ENCODE data around the gene GRM7.

The GRM7 gene

GRCh38 chr3:7288133-7288532 lies 427.2 kb downstream of the GRM7 start:
- Histone ChIP-seq H3K4me3 (ENCODE audit: low read depth in 1 of 2, low read length in 2 of 2) (no peak overlapping the region), H3K27ac (ENCODE audit: low read depth, low read length) (no peak overlapping the region), H3K9ac (ENCODE audit: low read depth in 1 of 2, low read length in 2 of 2) (no peak overlapping the region), H3K27me3 (ENCODE audit: control insufficient read depth in 1 of 2, insufficient read depth in 2 of 2, low read length in 2 of 2) (no peaks in the 10 kb centered on the region), H3K36me3 (ENCODE audit: control insufficient read depth in 1 of 2, insufficient read depth in 2 of 2, low read length in 2 of 2) (no peaks in the 10 kb centered on the region), H3K9me3 (ENCODE audit: control insufficient read depth in 1 of 2, low read length in 2 of 2) (no peaks in the 10 kb centered on the region), H3K4me1 (ENCODE audit: control insufficient read depth in 1 of 2, insufficient read depth in 2 of 2, low read length in 2 of 2) (no peaks in the 10 kb centered on the region)

GRCh38 chr3:7289121-7289520 lies 428.2 kb downstream of the GRM7 start:
- H3K36me3 ChIP-seq (ENCODE audit: control insufficient read depth in 1 of 2, insufficient read depth in 2 of 2, low read length in 2 of 2): no peaks in the 10 kb centered on the region
- H3K4me3 ChIP-seq (ENCODE audit: low read depth in 1 of 2, low read length in 2 of 2): no peak overlapping the region
- no peaks in the 10 kb centered on the region for H3K9me3 ChIP-seq (ENCODE audit: control insufficient read depth in 1 of 2, low read length in 2 of 2)
- no peak overlapping the region for H3K27ac ChIP-seq (ENCODE audit: low read depth, low read length)
- no peaks in the 10 kb centered on the region for H3K4me1 ChIP-seq (ENCODE audit: control insufficient read depth in 1 of 2, insufficient read depth in 2 of 2, low read length in 2 of 2)
- H3K27me3 ChIP-seq (ENCODE audit: control insufficient read depth in 1 of 2, insufficient read depth in 2 of 2, low read length in 2 of 2): no peaks in the 10 kb centered on the region
- H3K9ac ChIP-seq (ENCODE audit: low read depth in 1 of 2, low read length in 2 of 2): no peak overlapping the region

GRCh38 chr3:7290077-7290825 lies 429.3 kb downstream of the GRM7 start:
- Histone ChIP-seq H3K9ac (ENCODE audit: low read depth in 1 of 2, low read length in 2 of 2) (no peak overlapping the region), H3K27ac (ENCODE audit: low read depth, low read length) (no peak overlapping the region), H3K4me3 (ENCODE audit: low read depth in 1 of 2, low read length in 2 of 2) (no peak overlapping the region), H3K9me3 (ENCODE audit: control insufficient read depth in 1 of 2, low read length in 2 of 2) (no peaks in the 10 kb centered on the region), H3K36me3 (ENCODE audit: control insufficient read depth in 1 of 2, insufficient read depth in 2 of 2, low read length in 2 of 2) (no peaks in the 10 kb centered on the region), H3K27me3 (ENCODE audit: control insufficient read depth in 1 of 2, insufficient read depth in 2 of 2, low read length in 2 of 2) (no peaks in the 10 kb centered on the region), H3K4me1 (ENCODE audit: control insufficient read depth in 1 of 2, insufficient read depth in 2 of 2, low read length in 2 of 2) (no peaks in the 10 kb centered on the region)

- Histone ChIP-seq H3K27ac (ENCODE audit: low read depth, low read length) (no peak overlapping the region), H3K27me3 (ENCODE audit: control insufficient read depth in 1 of 2, insufficient read depth in 2 of 2, low read length in 2 of 2) (no peaks in the 10 kb centered on the region), H3K9me3 (ENCODE audit: control insufficient read depth in 1 of 2, low read length in 2 of 2) (no peaks in the 10 kb centered on the region), H3K4me1 (ENCODE audit: control insufficient read depth in 1 of 2, insufficient read depth in 2 of 2, low read length in 2 of 2) (no peaks in the 10 kb centered on the region), H3K36me3 (ENCODE audit: control insufficient read depth in 1 of 2, insufficient read depth in 2 of 2, low read length in 2 of 2) (no peaks in the 10 kb centered on the region), H3K4me3 (ENCODE audit: low read depth in 1 of 2, low read length in 2 of 2) (no peak overlapping the region), H3K9ac (ENCODE audit: low read depth in 1 of 2, low read length in 2 of 2) (no peak overlapping the region)
These were observed 431.4 kb downstream of the GRM7 start for GRCh38 chr3:7292362-7292761.

- no peaks in the 10 kb centered on the region for H3K36me3 ChIP-seq (ENCODE audit: control insufficient read depth in 1 of 2, insufficient read depth in 2 of 2, low read length in 2 of 2)
These were observed 432.4 kb downstream of the GRM7 start for GRCh38 chr3:7293286-7293685.

GRCh38 chr3:7305561-7305960 lies 444.6 kb downstream of the GRM7 start:
- no peak overlapping the region for H3K27ac ChIP-seq (ENCODE audit: low read depth, low read length)
- no peaks in the 10 kb centered on the region for H3K9me3 ChIP-seq (ENCODE audit: control insufficient read depth in 1 of 2, low read length in 2 of 2)
- H3K4me1 ChIP-seq (ENCODE audit: control insufficient read depth in 1 of 2, insufficient read depth in 2 of 2, low read length in 2 of 2): no peaks in the 10 kb centered on the region
- H3K9ac ChIP-seq (ENCODE audit: low read depth in 1 of 2, low read length in 2 of 2): no peak overlapping the region
- no peaks in the 10 kb centered on the region for H3K27me3 ChIP-seq (ENCODE audit: control insufficient read depth in 1 of 2, insufficient read depth in 2 of 2, low read length in 2 of 2)
- no peaks in the 10 kb centered on the region for H3K36me3 ChIP-seq (ENCODE audit: control insufficient read depth in 1 of 2, insufficient read depth in 2 of 2, low read length in 2 of 2)
- H3K4me3 ChIP-seq (ENCODE audit: low read depth in 1 of 2, low read length in 2 of 2): no peak overlapping the region

More at GRCh38 chr3:7293286-7293685, 432.4 kb downstream of the GRM7 start:
- Histone ChIP-seq H3K27ac (ENCODE audit: low read depth, low read length) (no peak overlapping the region), H3K4me3 (ENCODE audit: low read depth in 1 of 2, low read length in 2 of 2) (no peak overlapping the region), H3K4me1 (ENCODE audit: control insufficient read depth in 1 of 2, insufficient read depth in 2 of 2, low read length in 2 of 2) (no peaks in the 10 kb centered on the region), H3K9ac (ENCODE audit: low read depth in 1 of 2, low read length in 2 of 2) (no peak overlapping the region), H3K9me3 (ENCODE audit: control insufficient read depth in 1 of 2, low read length in 2 of 2) (no peaks in the 10 kb centered on the region), H3K27me3 (ENCODE audit: control insufficient read depth in 1 of 2, insufficient read depth in 2 of 2, low read length in 2 of 2) (no peaks in the 10 kb centered on the region)

- no peaks in the 10 kb centered on the region for H3K27me3 ChIP-seq (ENCODE audit: control insufficient read depth in 1 of 2, insufficient read depth in 2 of 2, low read length in 2 of 2)
- H3K36me3 ChIP-seq (ENCODE audit: control insufficient read depth in 1 of 2, insufficient read depth in 2 of 2, low read length in 2 of 2): no peaks in the 10 kb centered on the region
- no peak overlapping the region for H3K4me3 ChIP-seq (ENCODE audit: low read depth in 1 of 2, low read length in 2 of 2)
- H3K4me1 ChIP-seq (ENCODE audit: control insufficient read depth in 1 of 2, insufficient read depth in 2 of 2, low read length in 2 of 2): no peaks in the 10 kb centered on the region
- no peak overlapping the region for H3K9ac ChIP-seq (ENCODE audit: low read depth in 1 of 2, low read length in 2 of 2)
- H3K9me3 ChIP-seq (ENCODE audit: control insufficient read depth in 1 of 2, low read length in 2 of 2): no peaks in the 10 kb centered on the region
- no peak overlapping the region for H3K27ac ChIP-seq (ENCODE audit: low read depth, low read length)
These were observed 446.0 kb downstream of the GRM7 start for GRCh38 chr3:7306901-7307300.

- Histone ChIP-seq H3K9me3 (ENCODE audit: control insufficient read depth in 1 of 2, low read length in 2 of 2) (no peaks in the 10 kb centered on the region), H3K27me3 (ENCODE audit: control insufficient read depth in 1 of 2, insufficient read depth in 2 of 2, low read length in 2 of 2) (no peaks in the 10 kb centered on the region), H3K9ac (ENCODE audit: low read depth in 1 of 2, low read length in 2 of 2) (no peak overlapping the region)
These were observed 446.5 kb downstream of the GRM7 start for GRCh38 chr3:7307410-7307809.

GRCh38 chr3:7309641-7310102 lies 448.8 kb downstream of the GRM7 start:
- Histone ChIP-seq H3K27ac (ENCODE audit: low read depth, low read length) (no peak overlapping the region), H3K9me3 (ENCODE audit: control insufficient read depth in 1 of 2, low read length in 2 of 2) (no peaks in the 10 kb centered on the region), H3K9ac (ENCODE audit: low read depth in 1 of 2, low read length in 2 of 2) (no peak overlapping the region), H3K27me3 (ENCODE audit: control insufficient read depth in 1 of 2, insufficient read depth in 2 of 2, low read length in 2 of 2) (no peaks in the 10 kb centered on the region), H3K4me1 (ENCODE audit: control insufficient read depth in 1 of 2, insufficient read depth in 2 of 2, low read length in 2 of 2) (no peaks in the 10 kb centered on the region), H3K4me3 (ENCODE audit: low read depth in 1 of 2, low read length in 2 of 2) (no peak overlapping the region), H3K36me3 (ENCODE audit: control insufficient read depth in 1 of 2, insufficient read depth in 2 of 2, low read length in 2 of 2) (no peaks in the 10 kb centered on the region)

More at GRCh38 chr3:7307410-7307809, 446.5 kb downstream of the GRM7 start:
- H3K27ac ChIP-seq (ENCODE audit: low read depth, low read length): no peak overlapping the region
- H3K4me3 ChIP-seq (ENCODE audit: low read depth in 1 of 2, low read length in 2 of 2): no peak overlapping the region
- H3K36me3 ChIP-seq (ENCODE audit: control insufficient read depth in 1 of 2, insufficient read depth in 2 of 2, low read length in 2 of 2): no peaks in the 10 kb centered on the region
- H3K4me1 ChIP-seq (ENCODE audit: control insufficient read depth in 1 of 2, insufficient read depth in 2 of 2, low read length in 2 of 2): no peaks in the 10 kb centered on the region

- H3K9ac ChIP-seq (ENCODE audit: low read depth in 1 of 2, low read length in 2 of 2): no peak overlapping the region
These were observed 454.1 kb downstream of the GRM7 start for GRCh38 chr3:7315037-7315436.

More at GRCh38 chr3:7315037-7315436, 454.1 kb downstream of the GRM7 start:
- H3K9me3 ChIP-seq (ENCODE audit: control insufficient read depth in 1 of 2, low read length in 2 of 2): no peaks in the 10 kb centered on the region
- no peaks in the 10 kb centered on the region for H3K36me3 ChIP-seq (ENCODE audit: control insufficient read depth in 1 of 2, insufficient read depth in 2 of 2, low read length in 2 of 2)
- H3K27ac ChIP-seq (ENCODE audit: low read depth, low read length): no peak overlapping the region
- no peaks in the 10 kb centered on the region for H3K27me3 ChIP-seq (ENCODE audit: control insufficient read depth in 1 of 2, insufficient read depth in 2 of 2, low read length in 2 of 2)
- H3K4me3 ChIP-seq (ENCODE audit: low read depth in 1 of 2, low read length in 2 of 2): no peak overlapping the region
- no peaks in the 10 kb centered on the region for H3K4me1 ChIP-seq (ENCODE audit: control insufficient read depth in 1 of 2, insufficient read depth in 2 of 2, low read length in 2 of 2)
